ENCODE measurements around the gene MGMT. TPM values are rescaled to one million over a fixed set of nuclear protein-coding genes. Genes with fewer than 3 reads are reported as not detected.

The MGMT gene
- polyA plus RNA-seq, 1 donor from 2014 or later: 0.94 TPM

- Histone ChIP-seq H4K20me1 (ENCODE audit: insufficient read depth) (no peaks in the 10 kb centered on the region), H3K4me3 (ENCODE audit: low read length) (no peak overlapping the region)
- TF ChIP-seq RAD21 (conservative IDR thresholded peaks at IDR 0.05): no peak
- TF ChIP-seq MXI1 (conservative IDR thresholded peaks at IDR 0.05; ENCODE audit: poor library complexity, severe bottlenecking): no peak
- no peak for TF ChIP-seq CTCF (IDR thresholded peaks at IDR 0.05; ENCODE audit: poor library complexity, severe bottlenecking)
- TF ChIP-seq EZH2 (IDR thresholded peaks at IDR 0.05; ENCODE audit: borderline replicate concordance, insufficient read depth, low read length, poor library complexity, severe bottlenecking): no peak
- no peak for TF ChIP-seq SMC3 (conservative IDR thresholded peaks at IDR 0.05; ENCODE audit: poor library complexity)
- TF ChIP-seq REST (IDR thresholded peaks at IDR 0.05; ENCODE audit: borderline replicate concordance): no peak
- no peak for TF ChIP-seq EP300 (conservative IDR thresholded peaks at IDR 0.05; ENCODE audit: poor library complexity, severe bottlenecking)
- no peak for TF ChIP-seq TAF1 (IDR thresholded peaks at IDR 0.05; ENCODE audit: low read depth)
- no peak for TF ChIP-seq POLR2AphosphoS5 (IDR thresholded peaks at IDR 0.05)
Observed at GRCh38 chr10:129624526-129624925, 157.5 kb downstream of the MGMT start.

GRCh38 chr10:129626309-129626708 is 159.3 kb downstream of the MGMT start:
- Histone ChIP-seq H3F3A (ENCODE audit: insufficient read depth, low read length, poor library complexity, severe bottlenecking) (no peaks in the 10 kb centered on the region), H3K27me3 (ENCODE audit: insufficient read depth, low read depth, low read length) (no peaks in the 10 kb centered on the region), H2AFZ (ENCODE audit: low read depth, low read length) (no peak overlapping the region), H3K4me3 (ENCODE audit: low read length) (no peak overlapping the region), H3K4me2 (ENCODE audit: low read length) (no peak overlapping the region), H3K36me3 (ENCODE audit: insufficient read depth, low read length) (no peaks in the 10 kb centered on the region), H3K79me2 (replicated peaks; ENCODE audit: insufficient read depth, low read length) (no peaks in the 10 kb centered on the region), H3K27ac (ENCODE audit: low read length) (no peak overlapping the region), H3K9ac (ENCODE audit: low read length) (no peak overlapping the region), H3K9me2 (ENCODE audit: insufficient read depth, low read length) (no peaks in the 10 kb centered on the region), H4K20me1 (ENCODE audit: insufficient read depth) (no peaks in the 10 kb centered on the region), H3K9me3 (ENCODE audit: low read length) (no peaks in the 10 kb centered on the region)
- TF ChIP-seq POLR2AphosphoS5 (IDR thresholded peaks at IDR 0.05): no peak
- TF ChIP-seq TAF1 (IDR thresholded peaks at IDR 0.05; ENCODE audit: low read depth): no peak
- no peak for TF ChIP-seq CTCF (IDR thresholded peaks at IDR 0.05; ENCODE audit: poor library complexity, severe bottlenecking)
- TF ChIP-seq SMC3 (conservative IDR thresholded peaks at IDR 0.05; ENCODE audit: poor library complexity): no peak
- no peak for TF ChIP-seq REST (IDR thresholded peaks at IDR 0.05; ENCODE audit: borderline replicate concordance)
- TF ChIP-seq RAD21 (conservative IDR thresholded peaks at IDR 0.05): no peak

More at GRCh38 chr10:129624526-129624925, 157.5 kb downstream of the MGMT start:
- H2AFZ ChIP-seq (ENCODE audit: low read depth, low read length): no peak overlapping the region
- no peak overlapping the region for H3K4me2 ChIP-seq (ENCODE audit: low read length)
- no peaks in the 10 kb centered on the region for H3K36me3 ChIP-seq (ENCODE audit: insufficient read depth, low read length)
- no peaks in the 10 kb centered on the region for H3K9me2 ChIP-seq (ENCODE audit: insufficient read depth, low read length)
- no peaks in the 10 kb centered on the region for H3K79me2 ChIP-seq (replicated peaks; ENCODE audit: insufficient read depth, low read length)
- H3K27ac ChIP-seq (ENCODE audit: low read length): no peak overlapping the region
- no peaks in the 10 kb centered on the region for H3F3A ChIP-seq (ENCODE audit: insufficient read depth, low read length, poor library complexity, severe bottlenecking)
- H3K9ac ChIP-seq (ENCODE audit: low read length): no peak overlapping the region
- no peaks in the 10 kb centered on the region for H3K9me3 ChIP-seq (ENCODE audit: low read length)
- no peaks in the 10 kb centered on the region for H3K27me3 ChIP-seq (ENCODE audit: insufficient read depth, low read depth, low read length)

Measured in neural cell (in vitro differentiated cells).